GM11168 (cell line): ENCODE data around the gene KRT86.

Source experiments
- in situ Hi-C: fragments of 300-500 bp; cut with MboI; formaldehyde crosslinking; loops from one replicate; pipeline ENCODE4 v1.12.0; 2022; ENCODE audit warnings: low sequenced_read_pairs; ENCODE audit not compliant: unreplicated experiment

Gene KRT86

DNA sequence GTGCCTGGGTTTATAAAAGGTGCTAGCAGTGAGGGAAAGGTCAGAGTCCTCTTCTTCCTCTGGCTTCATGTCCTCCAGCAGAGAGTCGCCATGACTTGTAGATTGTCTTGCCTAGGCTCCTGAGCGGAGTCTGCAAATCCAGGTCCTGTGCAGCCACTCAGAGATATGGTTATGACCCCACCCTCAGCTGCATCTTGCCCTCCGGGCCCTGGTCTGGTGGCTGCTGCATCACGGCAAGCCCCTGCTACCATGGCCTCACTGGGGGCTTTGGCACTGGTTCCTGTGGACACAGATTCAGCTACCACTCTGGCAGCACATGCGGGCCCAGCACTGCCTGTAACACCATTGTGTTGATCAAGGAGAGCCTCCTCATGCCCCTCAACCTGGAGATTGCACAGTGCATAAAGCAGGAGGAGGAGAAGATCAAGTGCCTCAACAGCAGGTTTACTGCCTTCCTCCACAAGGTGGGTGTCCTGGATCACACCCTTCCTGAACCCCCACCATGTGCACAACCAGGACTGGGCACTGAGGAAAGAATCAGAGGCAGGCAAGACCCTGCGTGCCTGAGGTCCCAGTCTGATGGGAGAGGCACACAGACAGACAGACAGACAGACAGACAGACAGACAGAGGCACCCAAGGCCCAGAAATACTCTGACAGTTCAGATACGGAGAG, 10.5 kb upstream of the KRT86 start:
- in situ Hi-C loops: no loop called here

DNA sequence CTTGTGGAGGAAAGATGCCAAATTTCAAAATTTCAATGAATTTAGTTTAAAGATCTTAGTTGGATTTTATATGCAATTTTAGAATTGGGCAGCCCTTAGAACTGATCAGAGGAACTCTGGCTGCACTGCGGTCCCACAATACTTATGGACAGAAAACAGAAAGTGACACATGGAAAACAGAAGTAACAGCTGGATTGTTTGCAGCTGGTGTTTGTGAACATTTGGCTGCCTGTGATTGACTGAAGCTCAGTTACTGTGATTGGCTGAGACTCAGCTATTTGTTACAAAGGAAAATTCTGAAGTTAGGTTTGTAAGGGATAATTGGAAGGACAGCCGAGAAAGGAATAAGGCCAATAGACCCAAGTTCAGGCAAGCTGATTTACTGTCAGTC, 10.0 kb upstream of the KRT86 start:
- in situ Hi-C loops: no loop called here

DNA sequence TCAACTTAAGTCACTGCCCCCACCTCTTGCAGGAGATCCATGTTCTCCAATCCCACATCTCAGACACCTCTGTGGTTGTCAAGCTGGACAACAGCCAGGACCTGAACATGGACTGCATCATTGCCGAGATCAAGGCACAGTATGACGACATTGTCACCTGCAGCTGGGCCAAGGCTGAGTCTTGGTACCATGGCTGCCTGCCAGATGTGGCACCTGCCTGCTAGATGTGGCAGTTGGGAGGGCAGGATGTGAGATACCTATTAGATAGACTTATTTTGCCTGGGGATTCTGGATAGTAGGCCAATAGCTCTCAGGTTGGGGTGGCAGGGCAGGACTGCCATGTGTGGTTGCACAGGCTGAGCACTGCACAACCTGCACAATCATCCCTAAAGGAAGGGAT, 7.9 kb upstream of the KRT86 start:
- in situ Hi-C loops: no loop called here

DNA sequence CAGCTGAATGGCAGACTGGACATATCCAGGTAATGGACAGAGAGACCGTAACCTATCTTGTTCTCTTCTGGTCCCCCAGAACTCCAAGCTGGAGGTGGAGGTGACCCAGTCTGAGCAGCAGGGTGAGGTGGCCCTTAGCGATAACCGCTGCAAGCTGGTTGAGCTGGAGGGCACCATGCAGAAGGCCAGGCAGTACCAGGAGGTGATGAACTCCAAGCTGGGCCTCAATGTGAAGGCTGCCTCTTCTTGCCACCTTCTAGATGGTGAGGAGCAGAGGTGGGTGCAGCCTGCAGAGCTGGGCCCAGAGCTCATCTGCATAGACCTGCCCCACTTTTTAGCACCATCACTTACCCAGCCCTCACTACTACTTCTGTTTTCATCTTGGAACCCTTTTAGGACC, 7.2 kb upstream of the KRT86 start:
- in situ Hi-C loops: no loop called here

DNA sequence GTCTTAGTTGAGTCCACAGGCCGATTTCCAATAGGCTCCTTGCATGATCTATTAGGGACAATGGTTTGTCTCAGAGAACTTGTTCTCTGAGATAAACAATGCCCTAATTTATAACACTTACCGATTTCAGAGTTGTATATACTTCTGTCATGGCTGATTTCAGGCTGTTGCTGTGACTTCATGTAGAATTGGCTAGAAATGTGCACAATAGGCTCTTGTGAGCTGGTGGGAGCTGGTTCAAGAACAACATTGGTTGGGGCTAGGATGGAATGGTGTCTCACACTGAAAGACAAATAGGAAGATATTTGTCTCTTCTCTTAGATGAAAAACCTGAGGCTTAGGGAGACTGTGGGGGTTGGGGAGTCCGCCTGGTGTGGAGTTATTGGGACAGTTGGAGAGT, 6.7 kb upstream of the KRT86 start:
- in situ Hi-C loops: no loop called here

DNA sequence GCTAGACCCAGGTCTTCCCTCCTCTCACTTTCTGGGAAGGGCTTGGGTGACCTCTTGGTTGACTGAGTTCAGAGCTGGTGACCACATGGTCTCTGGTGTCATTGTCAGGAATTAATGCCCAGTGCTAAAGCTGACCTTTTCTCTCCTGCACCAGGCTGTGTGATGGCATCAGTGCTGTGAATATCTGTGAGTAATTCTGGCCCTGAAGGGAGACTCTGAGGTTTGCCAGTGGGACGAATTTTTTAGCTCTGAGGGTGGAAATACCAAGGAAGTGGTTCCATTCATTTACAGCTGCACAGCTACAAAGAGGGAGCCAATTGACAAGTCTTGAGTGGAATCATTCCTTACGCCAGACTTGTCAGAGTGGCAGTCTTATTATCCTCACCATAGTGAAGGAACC, 6.2 kb upstream of the KRT86 start:
- in situ Hi-C loops: no loop called here

DNA sequence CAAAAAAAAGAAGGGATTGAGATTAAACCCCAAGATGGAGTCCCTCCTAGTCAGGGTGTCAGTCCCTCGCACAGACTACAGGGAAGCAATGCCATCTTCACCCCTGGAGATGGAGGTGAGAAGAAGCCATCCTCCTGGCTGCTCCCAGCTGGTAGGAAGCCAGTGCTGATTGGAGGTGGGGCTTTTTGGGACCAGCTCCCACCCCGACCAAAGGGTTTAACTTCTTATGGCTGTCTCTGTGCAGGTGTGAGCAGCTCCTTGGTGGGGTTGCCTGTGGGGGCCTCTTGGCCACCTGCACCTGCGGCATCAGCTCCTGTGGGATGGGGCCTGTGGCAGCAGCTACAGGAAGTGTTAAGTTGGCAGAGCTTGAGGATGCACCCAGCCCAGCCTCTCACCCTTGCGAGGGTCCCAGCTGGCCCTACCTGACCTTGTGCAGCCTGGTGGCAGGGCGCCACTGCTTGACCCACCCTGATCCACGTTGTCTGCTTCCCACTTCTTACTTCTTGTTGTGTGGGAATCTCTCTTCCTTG, 3.8 kb upstream of the KRT86 start:
- in situ Hi-C loops: no loop called here

DNA sequence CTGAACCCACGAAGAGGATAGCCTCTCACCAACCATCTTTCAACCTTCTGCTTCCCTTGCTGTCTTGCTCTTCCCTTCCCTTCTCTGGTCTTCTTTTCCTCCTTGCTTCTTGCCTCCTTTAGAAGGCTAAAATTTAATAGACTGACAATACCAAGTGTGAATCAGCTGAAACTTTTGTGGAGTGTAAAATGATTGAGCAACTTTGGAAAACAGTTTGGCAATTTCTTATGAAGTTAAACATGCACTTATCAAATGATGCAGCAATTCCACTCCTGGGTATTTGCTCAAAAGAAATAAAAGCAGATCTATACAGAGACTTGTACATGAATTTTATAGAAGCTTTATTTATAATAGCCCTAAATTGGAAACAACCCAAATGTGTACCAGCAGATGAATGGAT, 3.3 kb upstream of the KRT86 start:
- in situ Hi-C loops: no loop called here

DNA sequence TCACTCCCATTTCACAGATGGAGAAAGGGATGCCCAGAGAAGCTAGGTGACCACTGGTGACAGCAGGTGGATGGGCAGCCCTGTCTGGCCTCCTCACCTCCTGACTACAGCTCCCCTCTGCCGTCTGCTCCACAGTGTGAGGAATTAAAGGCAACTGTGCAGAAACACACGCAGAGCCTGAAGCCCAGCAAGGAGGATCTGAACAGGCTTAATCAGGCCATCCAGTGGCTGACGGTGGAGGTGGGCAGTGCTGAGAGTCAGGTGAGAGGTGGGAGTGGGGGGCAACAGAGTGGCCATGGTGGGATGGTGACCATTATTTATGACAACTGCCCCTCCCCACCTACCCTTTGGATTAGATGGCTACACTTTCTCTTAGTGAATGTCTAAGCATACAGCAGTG, 1.2 kb downstream of the KRT86 start:
- in situ Hi-C loops: no loop called here

DNA sequence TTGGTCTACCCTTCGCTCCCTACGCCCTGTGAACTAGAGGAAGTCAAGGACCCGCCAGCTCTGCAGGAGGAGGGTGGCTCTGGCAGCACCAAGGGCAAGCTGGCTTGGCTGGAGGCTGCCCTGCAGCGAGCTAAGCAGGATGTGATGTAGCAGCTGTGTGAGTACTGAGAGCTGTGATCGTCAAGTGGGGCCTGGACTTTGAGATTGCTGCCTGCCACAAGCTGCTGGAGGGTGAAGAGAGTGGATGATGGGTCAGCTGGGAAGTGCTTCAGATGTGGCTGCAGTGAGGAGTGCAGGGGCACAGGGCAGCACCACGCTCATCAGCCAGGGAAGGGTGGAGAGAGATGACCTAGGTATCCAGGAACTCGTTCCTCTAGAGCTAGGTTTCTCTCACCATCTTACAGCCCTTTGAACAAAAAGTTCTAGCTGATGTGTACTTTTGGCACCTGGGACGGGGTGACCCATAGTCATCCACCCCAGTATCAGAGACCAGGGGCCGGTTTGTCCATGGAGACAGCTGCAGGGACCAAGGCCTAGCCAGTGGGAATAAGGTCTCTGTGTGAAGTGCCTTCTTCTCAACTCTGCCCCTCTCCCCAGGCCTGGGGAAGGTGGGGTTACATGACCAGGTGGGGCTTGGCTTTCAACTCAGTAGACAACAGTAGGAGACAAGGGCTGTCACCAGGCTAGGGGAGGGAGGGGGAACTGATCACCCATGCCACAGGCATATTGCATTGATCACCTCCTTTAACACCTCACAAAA, 3.2 kb downstream of the KRT86 start:
- in situ Hi-C loops: no loop called here

DNA sequence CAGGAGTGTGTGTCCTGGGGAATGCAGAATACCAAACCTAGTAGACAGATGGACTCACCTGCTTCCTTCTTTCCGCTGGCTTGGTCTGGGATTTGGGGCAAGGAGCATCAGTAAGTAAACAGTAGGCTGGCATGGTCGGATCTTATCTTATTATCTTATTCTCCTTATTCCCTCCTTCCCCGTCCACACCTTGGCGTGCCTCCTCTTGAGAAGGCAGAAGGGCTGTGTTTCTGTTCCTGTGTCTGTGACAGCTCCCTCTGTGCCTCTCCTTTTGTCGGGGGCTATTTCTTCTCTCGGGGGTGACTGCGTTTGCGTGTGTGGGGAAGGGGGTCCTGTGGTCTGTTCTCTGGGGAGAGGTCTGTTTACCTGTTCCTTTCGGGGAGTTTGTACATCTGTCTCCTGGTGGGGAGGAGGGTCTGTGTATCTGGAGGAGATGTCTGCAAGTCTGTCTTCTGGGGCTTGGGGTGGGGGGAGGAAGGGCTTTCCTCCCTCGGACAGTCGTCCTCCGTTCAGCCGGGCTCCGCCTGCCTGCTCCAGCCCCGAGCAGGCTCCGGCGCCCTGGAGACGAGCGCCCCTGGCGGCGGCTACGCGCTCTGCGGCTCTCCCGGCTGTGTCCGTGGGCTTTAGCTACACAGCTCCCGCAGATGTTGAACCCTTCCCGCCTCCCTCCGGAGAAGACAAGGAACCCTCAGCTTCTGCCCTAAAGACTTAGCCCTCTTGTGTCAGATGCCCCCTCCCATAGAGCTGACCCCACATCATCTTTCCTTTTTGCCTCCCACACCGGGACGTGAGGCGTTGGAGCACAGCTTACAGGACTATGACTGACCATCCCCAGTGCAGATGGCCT, 4.4 kb downstream of the KRT86 start:
- in situ Hi-C loops: no loop called here

DNA sequence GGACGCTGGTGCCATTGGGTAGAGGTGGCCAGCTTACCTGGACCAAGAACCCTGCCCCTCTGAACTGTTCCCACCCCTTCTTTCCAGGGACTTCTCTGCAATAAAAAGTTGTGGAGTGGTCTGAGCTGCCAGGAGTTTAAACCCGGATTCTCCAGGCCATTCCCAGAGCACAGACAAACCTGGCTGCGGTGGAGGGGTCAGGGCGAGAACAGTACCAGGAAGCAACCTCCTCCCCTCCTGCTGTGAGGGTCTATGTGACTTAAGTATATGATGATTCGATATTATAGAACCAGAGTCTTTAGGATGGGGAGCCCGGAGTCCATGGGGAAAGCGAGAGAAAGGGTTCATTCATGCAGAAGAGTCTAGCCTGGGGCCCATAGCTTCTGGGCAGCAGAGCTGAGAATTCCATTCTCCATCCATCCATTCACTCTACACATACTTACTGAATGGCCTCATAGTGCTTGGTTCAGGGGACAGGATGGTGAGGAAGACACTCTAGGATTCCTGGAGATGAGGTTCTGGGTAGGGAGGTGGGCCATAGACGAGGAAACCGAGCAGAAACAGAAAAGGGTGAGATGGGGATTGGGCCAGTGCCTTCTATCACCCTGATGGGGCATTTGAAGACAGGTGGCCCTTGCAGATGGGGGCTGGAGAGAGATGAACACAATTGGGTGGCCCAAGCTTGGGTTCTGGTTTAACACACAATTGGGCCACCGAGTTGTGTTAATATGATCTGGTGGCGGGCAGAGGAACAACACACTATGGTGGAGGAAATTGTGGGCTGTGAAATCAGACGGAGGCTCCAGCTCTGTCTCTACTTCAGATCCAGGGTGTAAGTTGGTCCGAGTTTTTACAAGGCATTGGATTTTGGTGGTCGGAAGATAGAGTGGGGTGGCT, 5.2 kb downstream of the KRT86 start:
- in situ Hi-C loops: no loop called here

DNA sequence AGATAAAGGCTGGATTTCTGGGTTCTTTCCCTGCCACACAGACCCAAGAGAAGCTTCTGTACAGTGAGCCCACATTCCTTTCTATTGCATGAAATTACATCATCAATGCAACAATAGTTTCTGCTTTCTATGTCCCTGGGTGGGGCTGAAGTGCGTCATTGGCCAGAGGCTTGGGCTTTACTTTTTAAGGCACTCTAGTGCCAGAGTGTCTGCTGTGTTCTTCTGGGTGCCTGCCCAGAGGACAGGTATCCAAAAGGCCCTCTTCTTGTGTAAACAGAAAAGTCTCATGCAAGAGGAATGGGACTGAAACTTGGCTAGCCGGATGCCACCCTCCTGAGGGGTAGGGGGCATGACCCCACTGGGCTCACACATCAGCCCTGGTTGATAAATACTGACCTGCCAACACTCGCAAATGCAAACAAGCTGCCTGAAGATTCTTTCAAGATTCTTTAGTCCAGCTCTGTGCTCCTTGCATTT, 5.9 kb downstream of the KRT86 start:
- in situ Hi-C loops: no loop called here

DNA sequence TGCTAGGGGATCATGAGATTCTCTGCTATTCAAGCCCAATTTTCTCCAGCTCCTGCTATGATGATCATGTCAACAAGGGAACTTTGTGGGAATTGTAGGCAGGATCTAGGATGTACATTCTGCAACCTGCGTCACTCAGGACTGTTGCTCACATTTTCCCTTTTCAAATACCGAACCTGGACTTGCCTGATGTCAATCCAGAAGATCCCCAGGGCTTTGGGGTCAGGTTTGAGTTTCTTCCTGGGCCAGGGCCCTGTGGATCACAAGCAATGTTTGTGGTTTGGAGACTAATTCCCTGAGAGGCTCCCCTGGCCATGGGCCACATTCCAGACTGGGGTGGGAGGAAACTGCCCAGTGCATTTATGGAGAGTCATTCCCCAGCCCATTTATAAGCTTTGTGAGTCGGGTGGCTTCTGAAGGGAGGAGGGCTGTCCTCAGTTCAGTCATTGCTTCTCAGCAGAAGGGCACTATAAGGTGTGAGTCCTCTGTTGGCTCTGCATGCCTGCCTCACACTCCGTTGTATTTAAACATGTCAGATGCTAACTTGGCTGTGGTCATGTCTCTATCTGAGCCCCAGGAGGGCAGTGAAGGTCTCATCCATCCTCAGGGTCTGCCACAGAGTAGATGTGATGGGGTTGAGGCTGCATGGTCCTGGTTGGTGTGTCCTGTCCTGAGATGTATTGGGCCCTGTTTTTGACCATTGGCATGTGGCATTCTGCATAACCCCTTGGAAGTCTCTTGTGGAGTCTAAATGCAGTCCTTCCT, 6.5 kb downstream of the KRT86 start:
- in situ Hi-C loops: no loop called here

DNA sequence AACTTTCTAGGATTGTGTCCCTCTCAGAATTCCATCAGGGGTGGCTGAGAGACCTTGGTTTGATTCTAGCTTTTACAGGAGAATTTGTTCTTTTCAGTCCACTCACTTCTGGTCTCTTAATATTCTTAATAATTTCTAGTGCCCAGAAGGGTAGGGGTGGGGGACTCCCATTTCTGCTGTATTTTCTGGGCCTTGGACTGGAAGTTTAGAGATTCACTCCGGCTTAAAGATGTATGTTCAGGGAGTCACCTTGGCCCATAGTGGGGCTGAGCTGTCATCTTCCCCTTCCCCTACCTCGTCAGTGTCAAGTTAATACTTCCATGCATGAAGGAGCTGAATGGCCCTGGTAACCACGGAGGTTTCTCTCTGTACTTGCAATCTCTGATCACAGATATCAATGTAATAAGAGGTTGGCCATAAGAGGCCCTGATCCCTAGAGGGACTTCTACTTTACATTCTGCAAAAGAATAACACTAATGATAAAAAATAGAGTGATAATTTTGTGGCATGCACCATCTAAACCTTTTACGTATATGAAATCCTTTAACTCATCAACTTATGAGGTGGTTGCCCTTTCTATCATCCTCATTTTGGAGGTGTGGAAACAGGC, 10.2 kb downstream of the KRT86 start:
- in situ Hi-C loops: no loop called here

DNA sequence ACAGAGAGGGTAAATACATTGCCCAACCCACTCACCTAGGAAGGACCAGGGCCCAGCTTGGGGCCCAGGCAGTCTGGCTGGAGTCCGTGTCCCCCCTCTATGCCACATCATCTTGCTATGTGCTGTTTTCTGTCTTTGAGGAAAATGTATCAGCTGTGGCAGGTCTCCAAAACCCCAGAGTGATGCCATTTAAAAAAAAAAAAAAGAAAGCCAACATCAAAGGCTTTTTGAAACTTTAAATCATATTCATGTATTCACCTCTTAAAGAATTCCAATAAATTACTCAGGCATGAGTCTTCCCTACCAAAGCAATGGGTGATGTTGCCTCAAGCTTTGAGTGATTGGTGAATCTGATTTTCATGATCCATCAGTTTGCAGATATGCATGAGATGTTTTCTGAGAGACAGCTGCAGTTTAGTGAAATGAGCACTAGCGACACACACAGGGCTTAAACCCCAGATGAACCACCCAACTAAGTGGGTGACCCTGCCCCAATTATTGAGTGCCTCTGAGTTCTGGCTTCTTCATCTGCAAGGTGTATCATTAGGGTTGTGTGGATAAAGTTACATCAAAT, 10.8 kb downstream of the KRT86 start:
- in situ Hi-C loops: no loop called here

DNA sequence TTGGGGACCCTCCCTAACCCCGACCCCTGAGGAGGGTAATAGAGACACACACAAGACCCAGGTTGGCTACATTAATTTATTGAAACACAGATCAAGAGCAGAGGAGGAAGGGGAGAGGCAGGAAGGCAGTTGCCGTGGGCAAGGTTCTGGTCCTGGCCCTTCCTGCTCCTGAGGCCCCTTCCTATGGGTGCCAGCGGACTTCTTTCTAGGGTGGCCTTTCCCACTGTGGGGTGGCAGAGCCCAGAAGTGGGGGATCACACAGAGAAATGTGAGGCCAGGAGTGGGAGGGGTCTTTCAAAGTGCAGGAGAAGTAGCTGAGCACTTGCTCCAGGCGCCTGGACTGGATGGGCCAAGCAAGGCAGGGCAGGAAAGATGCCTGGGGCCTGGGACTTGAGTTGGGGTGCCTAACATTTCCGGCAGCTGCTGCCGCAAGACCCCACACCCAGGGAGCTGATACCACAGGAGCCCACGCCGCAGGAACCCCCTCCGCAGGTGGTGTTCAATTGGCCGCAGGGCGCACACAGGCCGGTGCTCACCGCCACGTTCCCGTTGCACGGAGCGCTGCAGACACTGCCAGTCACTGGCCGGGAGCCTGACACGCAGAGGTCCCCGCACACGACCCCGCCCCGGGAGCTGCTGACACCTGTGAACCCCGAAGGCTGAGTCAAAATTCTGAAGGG, 11.5 kb downstream of the KRT86 start:
- in situ Hi-C loops: no loop called here
